Keratinocyte (primary cell): Measurements from ENCODE around the gene CFAP299.

Source experiments
- EZH2 ChIP-seq: IDR thresholded peaks from one replicate; pipeline ENCODE4 v1.6.1; 2012; ENCODE audit warnings: inconsistent platforms, mild to moderate bottlenecking, low read length, moderate library complexity
- TF ChIP-seq, protein P1 (sequence below), 3 experiments: IDR thresholded peaks in 1 of 3; conservative IDR thresholded peaks in 1 of 3; optimal IDR thresholded peaks in 1 of 3; 2 replicates in 2 of 3; 3 replicates in 1 of 3; pipeline versions ENCODE3 to v1.5.1; 2011; ENCODE audit warnings: low read length in 3 of 3, mild to moderate bottlenecking in 3 of 3, moderate library complexity in 2 of 3, control low read depth in 1 of 3, inconsistent platforms in 1 of 3; ENCODE audit not compliant: insufficient read depth in 2 of 3; ENCODE audit errors: extremely low read depth in 1 of 3

DNA sequence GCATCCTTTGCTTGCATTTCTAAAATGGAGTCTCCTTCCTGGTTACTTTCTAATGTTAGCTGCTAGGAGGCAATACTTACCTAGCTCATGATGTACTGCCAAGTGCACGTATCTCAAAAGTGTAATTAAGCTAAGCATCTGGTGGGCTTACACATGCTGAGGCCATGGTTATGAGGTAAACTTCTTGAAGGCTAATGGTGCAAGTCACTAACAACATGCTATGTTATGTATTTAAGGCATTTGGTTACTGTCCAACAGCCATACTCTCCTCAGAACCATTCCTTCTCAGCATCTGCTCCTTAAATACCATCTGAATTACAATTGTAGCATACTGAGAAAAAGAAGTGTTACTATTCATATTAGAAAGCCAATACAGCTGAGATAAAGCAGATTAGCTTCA, 376.4 kb downstream of the CFAP299 start:
- TF ChIP-seq, protein P1, sequence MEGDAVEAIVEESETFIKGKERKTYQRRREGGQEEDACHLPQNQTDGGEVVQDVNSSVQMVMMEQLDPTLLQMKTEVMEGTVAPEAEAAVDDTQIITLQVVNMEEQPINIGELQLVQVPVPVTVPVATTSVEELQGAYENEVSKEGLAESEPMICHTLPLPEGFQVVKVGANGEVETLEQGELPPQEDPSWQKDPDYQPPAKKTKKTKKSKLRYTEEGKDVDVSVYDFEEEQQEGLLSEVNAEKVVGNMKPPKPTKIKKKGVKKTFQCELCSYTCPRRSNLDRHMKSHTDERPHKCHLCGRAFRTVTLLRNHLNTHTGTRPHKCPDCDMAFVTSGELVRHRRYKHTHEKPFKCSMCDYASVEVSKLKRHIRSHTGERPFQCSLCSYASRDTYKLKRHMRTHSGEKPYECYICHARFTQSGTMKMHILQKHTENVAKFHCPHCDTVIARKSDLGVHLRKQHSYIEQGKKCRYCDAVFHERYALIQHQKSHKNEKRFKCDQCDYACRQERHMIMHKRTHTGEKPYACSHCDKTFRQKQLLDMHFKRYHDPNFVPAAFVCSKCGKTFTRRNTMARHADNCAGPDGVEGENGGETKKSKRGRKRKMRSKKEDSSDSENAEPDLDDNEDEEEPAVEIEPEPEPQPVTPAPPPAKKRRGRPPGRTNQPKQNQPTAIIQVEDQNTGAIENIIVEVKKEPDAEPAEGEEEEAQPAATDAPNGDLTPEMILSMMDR (optimal IDR thresholded peaks at IDR 0.05 in 1 of 3, IDR thresholded peaks at IDR 0.05 in 1 of 3, conservative IDR thresholded peaks at IDR 0.05 in 1 of 3; ENCODE audit: extremely low read depth in 1 of 3, insufficient read depth in 2 of 3, low read length in 3 of 3) = no peak
- no peak for TF ChIP-seq EZH2
